Cerebellar cortex (tissue), 1 donor: Measurements from ENCODE around the gene ST8SIA3.
A peak's percentile ranks its signal among the peaks of the same experiment; 100 is the strongest.

Source experiments
- DNase-seq: peaks from one replicate; pipeline ENCODE4 v3.0.0-alpha.2; 2015; ENCODE audit warnings: low spot score

Gene ST8SIA3, protein sequence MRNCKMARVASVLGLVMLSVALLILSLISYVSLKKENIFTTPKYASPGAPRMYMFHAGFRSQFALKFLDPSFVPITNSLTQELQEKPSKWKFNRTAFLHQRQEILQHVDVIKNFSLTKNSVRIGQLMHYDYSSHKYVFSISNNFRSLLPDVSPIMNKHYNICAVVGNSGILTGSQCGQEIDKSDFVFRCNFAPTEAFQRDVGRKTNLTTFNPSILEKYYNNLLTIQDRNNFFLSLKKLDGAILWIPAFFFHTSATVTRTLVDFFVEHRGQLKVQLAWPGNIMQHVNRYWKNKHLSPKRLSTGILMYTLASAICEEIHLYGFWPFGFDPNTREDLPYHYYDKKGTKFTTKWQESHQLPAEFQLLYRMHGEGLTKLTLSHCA

DNA sequence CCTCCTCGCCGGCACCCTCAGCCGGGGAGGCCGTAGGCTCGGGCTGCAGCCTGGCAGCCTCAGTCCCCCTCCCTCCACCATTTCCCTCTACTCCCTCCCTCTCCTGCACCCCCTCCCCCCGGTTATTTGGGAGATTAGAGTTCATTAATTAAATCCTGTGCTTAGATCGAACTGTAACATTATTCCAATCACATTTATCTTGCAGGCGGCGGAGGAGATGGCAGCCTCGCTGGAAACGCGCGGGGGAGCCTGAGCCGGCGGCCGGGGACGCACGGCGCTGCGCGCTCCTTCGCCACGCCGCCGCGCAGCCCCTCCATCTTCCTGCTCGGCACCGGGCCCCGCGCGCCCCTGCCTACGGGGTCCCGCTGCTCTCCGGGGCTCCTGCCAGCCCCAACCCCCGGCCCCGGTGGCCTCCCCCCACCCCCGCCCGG lies at the start of gene ST8SIA3:
ST8SIA3 (plus strand) TSS at position 287 of the 431 bp plus-strand sequence. CDS start 290 bp downstream, outside the sequence.
- no peak for DNase-seq

DNA sequence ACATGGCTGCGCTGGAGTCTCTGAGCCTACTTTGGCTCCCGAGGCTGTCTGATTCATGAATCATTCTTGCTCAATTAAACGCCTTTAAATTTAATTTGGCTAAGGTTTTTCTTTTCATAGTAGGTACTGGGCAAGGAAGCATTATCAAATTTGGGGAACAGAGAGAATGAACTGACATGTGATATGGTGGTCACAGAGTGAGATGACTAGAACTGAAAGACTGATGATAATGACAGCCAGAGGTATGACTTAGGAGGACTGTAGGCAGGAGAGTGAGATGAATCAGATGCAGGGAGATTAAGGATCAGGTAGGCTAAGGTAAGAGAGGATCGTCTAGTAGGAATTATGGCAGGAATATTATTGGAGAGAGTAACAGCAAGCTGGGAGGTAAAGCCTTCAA lies 40.9 kb upstream of the ST8SIA3 start:
- no peak for DNase-seq

DNA sequence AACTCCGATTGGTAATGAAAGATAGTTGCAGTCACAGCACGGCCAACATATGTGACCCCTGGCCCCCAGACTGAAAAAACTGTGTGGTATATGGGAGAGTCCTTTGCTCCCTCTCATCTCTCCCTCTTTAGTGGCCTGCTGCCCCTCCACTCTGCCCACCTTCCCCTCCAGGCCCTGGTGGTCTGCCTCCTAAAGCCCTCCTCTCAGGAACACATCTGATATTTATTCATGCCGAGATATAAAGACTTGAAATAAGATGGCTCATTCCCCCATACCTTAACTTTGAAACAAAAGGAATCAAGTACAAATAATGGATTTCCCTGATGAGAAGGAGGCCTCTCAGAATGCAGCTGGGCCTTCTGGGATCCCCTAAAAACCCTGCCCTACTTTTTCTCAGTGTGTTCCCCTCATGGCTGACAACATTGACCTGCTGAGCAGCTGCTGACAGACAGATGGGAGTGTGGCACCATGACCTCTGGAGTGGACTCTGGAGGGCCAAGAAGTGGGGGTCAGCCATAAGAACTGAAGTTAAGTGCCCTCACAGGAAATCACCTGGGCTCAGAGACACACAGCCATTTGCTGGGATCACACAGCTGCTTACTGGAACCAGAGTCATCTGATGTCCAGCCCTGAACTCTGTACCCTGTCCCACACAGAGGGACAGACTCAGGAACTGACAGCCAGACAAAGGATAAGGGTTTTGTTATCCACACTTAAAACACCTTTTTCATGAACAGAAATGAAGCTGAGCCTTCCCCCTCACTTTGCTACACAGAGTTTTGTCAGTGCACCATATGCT lies 39.8 kb upstream of the ST8SIA3 start:
- no peak for DNase-seq

- DNase-seq, result no peak
Observed at GRCh38 chr18:57320603-57321002, 31.8 kb upstream of the ST8SIA3 start.

DNA sequence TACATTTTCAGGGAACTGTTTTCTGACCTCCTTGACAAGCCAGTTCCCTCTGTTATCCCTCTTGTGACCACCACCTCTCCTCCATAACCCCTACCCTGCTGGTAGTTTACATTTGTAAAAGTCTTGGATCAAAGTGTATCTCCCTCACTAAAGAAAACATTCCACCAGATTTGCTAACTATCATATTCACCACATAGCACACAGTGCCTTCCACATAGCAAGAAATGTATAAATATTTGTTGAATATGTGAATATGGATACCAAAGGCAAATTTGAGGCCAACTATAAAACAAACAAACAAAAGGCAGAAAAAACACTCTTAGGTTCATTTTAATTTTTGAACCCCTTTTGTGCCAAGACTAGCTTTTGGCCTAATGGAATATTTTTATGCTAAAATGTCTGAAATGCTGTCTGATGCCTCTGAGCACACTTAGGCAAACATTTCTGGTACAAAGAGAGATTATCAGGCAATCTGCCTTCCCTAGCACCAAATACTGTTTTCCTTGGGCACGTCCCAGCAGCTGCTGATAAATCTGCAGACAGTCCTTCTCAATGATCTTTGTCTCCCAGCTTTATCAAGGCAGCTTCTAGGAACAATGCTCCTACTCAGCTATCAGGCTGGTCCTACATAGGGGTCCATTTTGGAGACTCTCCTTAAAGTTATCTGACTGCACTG lies 26.7 kb upstream of the ST8SIA3 start:
- no peak for DNase-seq

DNA sequence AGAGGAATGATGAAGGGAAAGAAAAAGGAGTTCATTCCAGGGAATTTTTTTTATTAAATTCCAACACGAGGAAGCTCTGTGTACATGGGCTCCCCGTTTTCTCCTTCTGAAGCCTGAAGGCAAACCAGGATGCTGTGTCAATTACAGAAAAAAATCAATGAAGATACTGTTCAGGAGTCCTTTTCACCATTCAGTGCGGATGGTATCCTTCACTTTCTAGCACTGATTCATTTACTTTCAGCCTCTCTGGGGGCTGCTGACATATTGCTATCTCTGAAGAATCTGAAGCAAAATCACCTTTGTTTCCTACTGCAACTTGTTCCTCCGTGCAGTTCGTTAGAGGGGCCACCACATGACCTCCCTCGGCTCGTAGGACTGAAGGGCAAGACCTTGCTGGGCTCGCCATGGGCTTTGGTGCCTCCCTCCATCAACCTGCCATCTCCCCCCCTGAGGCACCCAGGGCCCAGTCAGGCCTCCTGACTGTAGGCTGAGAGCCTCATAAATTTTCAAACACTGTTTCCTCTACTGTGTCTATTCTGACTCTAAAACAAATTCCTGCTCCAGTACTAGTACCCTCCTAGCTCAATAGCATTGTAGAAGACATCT lies 25.5 kb upstream of the ST8SIA3 start:
- DNase-seq, result no peak

GRCh38 chr18:57328665-57329064 lies 23.7 kb upstream of the ST8SIA3 start:
- no peak for DNase-seq

DNA sequence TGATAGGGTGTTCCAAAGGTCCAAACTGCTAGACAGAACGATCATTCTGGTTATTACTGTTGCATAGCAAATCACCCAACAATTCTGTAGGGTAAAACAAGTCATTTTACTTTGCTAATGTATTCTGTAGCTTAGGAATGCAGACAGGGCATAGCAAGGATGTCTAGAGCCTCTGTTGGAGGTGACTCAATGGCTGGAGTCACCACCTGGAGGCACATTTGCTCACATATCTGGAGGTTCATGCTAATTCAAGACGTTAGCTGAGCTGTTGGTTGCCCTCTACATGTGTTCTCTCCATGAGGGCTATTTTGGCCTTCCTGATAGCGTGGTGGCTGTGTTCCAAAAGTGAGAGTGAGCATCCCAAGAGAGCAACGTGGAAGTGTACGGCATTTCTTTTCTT lies 22.5 kb upstream of the ST8SIA3 start:
- DNase-seq, result no peak

- no peak for DNase-seq
Observed at GRCh38 chr18:57331718-57332117, 20.6 kb upstream of the ST8SIA3 start.

- no peak for DNase-seq
Observed at GRCh38 chr18:57333940-57334339, 18.4 kb upstream of the ST8SIA3 start.

GRCh38 chr18:57334383-57334782 lies 18.0 kb upstream of the ST8SIA3 start:
- DNase-seq, result no peak

GRCh38 chr18:57336343-57336742 lies 16.0 kb upstream of the ST8SIA3 start:
- no peak for DNase-seq

DNA sequence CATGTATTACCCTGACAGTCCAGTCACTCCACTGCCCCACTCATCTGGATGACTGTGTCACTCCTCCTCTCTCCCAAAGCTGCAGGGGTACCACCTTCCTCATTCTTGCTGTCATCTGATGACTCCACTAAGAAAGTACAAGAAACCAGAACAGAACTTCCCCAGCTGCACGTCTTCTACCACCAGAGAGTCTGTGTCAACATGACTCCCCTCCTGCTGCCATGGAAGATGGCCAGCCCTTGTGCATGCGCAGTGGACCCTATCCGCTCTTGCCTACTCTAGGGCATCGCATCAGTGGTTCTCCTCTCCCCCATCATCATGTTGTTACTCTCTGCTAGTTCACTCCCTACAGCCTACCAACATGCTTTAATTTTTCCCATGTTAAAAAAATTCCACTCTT lies 14.5 kb upstream of the ST8SIA3 start:
- no peak for DNase-seq

DNA sequence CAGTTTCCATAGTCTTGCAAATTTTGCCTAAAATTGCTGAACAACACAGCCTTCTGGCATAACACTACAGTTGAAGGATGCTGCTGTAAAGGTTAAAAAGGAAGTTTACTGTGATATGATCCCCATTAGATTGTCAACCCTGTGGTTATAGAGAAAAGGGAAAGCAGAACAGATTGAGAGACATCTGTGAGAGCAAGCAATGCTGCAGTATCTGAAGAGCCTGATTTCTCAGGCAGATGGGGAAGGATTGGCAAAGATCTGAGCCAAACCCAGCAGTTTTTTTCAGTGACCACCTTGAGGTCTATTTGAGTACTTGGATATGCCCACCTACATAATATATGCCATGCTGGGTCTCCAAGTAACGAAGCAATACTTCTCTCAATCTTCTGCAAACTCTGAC lies 8.5 kb upstream of the ST8SIA3 start:
- DNase-seq, result no peak

DNA sequence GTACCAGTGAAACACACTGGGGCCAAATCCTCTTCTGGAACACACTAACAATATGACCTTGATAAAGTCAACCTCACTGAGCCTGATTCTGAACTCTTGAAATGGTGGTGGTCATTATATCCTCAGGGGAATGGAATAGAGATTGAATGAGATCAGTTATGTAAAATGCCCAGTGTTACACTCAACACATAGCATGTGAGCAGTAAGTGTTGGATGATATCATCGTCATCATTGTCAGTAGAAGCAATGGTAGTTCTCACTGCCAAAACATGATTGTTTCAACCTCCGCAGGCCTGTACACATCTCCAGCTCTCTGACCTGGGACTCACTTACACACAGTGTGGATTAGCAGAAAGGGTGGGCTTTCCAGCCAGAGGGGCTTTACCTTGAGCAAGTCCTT lies 5.5 kb upstream of the ST8SIA3 start:
- DNase-seq, result no peak

- no peak for DNase-seq
Observed at GRCh38 chr18:57347784-57348183, 4.6 kb upstream of the ST8SIA3 start.

- DNase-seq, result peak; percentile 55
Observed at GRCh38 chr18:57352761-57353136, 392 bp downstream of the ST8SIA3 start.

- DNase-seq, result peak; percentile 62
Observed at GRCh38 chr18:57353137-57353939, 981 bp downstream of the ST8SIA3 start.

DNA sequence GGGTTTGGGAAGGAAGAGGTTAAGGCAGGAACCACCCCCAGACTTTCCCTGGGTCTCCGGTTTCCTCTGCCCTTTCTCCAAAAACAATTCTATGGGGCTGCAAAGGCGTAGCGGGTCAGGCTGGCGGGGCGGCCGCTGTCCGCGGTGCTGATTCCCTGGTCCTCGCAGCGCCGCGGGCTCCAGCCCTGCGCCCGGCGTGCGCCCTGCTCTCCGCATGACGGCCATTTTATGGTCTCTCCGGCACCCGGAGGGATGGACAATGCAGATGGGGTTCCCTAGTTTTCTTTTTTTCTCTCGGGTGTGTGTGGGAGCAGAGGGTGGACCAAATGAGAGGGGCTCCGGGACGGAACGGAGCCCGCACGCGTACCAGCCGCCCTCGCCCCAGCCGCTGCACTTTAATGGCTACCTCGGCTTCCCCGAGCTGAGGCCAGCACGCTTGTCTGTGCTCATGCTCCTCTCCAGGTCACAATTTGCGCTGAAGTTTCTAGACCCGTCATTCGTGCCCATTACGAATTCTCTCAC lies 1.6 kb downstream of the ST8SIA3 start:
- DNase-seq, result peak; percentile 71

DNA sequence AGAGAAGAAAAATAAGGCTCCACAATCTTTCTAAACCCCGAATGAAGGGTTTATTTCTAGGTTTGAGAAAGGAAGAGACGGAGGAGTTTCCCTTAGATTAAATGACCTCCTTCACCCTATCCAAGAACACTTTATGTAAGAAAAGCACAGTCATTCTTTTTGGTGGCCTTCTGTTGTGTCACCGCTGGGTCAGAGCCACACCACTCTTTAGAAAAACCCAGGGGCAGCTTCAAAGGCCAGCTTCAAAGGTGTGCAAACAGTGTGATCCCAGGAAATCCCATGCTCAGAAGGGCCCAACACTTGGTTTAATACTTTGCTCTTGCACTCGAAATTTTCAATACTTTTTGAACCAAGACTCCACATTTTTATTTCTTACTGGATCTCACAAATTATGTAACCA lies 7.1 kb downstream of the ST8SIA3 start:
- DNase-seq, result no peak

DNA sequence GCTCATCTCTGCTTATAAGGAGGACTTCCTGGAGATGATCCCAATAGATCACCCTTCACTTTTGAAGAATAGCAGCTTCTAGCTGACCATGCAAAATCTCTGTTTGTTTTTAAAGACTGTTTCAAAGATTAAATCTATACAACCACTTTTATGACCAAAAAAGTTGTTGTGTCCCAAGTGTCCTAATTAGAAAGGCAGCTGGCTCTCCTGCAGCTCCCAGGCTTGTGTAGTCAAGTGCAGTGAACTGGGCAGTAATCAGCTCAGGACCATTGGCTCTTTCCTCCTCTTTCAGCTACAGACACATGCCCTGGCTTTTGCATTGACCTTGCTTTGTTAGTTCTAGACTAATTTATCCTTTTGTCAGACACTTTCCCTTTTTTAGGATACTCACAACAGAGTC lies 10.4 kb downstream of the ST8SIA3 start:
- no peak for DNase-seq
